Trophoblast cell (in vitro differentiated cells and primary cell): ENCODE data around the gene OGFOD2.

ENCODE experiments used
- DNase-seq, 2 donors: peaks; one replicate each; pipeline ENCODE4 v3.0.0-alpha.2; 2016
- H2AFZ ChIP-seq: 2 replicates; pipeline ENCODE4 v1.6.1; 2013; ENCODE audit warnings: low read length, moderate library complexity, mild to moderate bottlenecking; ENCODE audit not compliant: insufficient read depth, poor library complexity
- H2AK5ac ChIP-seq: 2 replicates; pipeline ENCODE4 v1.6.1; 2013; ENCODE audit warnings: mild to moderate bottlenecking, low read length
- H2BK120ac ChIP-seq: 2 replicates; pipeline ENCODE4 v1.6.1; 2013; ENCODE audit warnings: low read length, mild to moderate bottlenecking, moderate library complexity; ENCODE audit not compliant: insufficient read depth, poor library complexity
- H2BK12ac ChIP-seq: 2 replicates; pipeline ENCODE4 v1.6.1; 2013; ENCODE audit warnings: mild to moderate bottlenecking, low read length, moderate library complexity
- H2BK5ac ChIP-seq: 2 replicates; pipeline ENCODE4 v1.6.1; 2013; ENCODE audit warnings: low read length, low read depth, moderate library complexity, mild to moderate bottlenecking; ENCODE audit not compliant: poor library complexity
- H3K14ac ChIP-seq: 2 replicates; pipeline ENCODE4 v1.6.1; 2013; ENCODE audit warnings: mild to moderate bottlenecking, low read length
- H3K18ac ChIP-seq: 2 replicates; pipeline ENCODE4 v1.6.1; 2013; ENCODE audit warnings: mild to moderate bottlenecking, low read length
- H3K23ac ChIP-seq: 2 replicates; pipeline ENCODE4 v1.6.1; 2013; ENCODE audit warnings: low read length
- H3K27ac ChIP-seq: 2 replicates; pipeline ENCODE4 v1.5.1; 2013; ENCODE audit warnings: low read depth, mild to moderate bottlenecking, inconsistent platforms, low read length, moderate library complexity
- H3K27me3 ChIP-seq: 2 replicates; pipeline ENCODE4 v1.6.1; 2013; ENCODE audit warnings: inconsistent platforms, mild to moderate bottlenecking, low read length, moderate library complexity; ENCODE audit not compliant: insufficient read depth
- H3K36me3 ChIP-seq, 2 experiments: 1 replicate in 1 of 2; 2 replicates in 1 of 2; pipeline ENCODE4 v1.6.1; 2013; ENCODE audit warnings: low read length in 2 of 2, mild to moderate bottlenecking in 2 of 2, moderate library complexity in 1 of 2; ENCODE audit not compliant: insufficient read depth in 2 of 2, control insufficient read depth in 1 of 2
- H3K4ac ChIP-seq: 2 replicates; pipeline ENCODE4 v1.6.1; 2013; ENCODE audit warnings: low read depth, mild to moderate bottlenecking, low read length, moderate library complexity
- H3K4me1 ChIP-seq, 2 experiments: 1 replicate in 1 of 2; 2 replicates in 1 of 2; pipeline ENCODE4 v1.6.1; 2013; ENCODE audit warnings: low read length in 2 of 2, mild to moderate bottlenecking in 2 of 2, moderate library complexity in 1 of 2; ENCODE audit not compliant: insufficient read depth in 2 of 2, control insufficient read depth in 1 of 2
- H3K4me2 ChIP-seq: 2 replicates; pipeline ENCODE4 v1.6.1; 2013; ENCODE audit warnings: inconsistent platforms, mild to moderate bottlenecking, low read length, moderate library complexity
- H3K4me3 ChIP-seq: 2 replicates; pipeline ENCODE4 v1.5.1; 2013; ENCODE audit warnings: mild to moderate bottlenecking, low read depth, low read length, inconsistent platforms
- H3K79me1 ChIP-seq: one replicate; pipeline ENCODE4 v1.6.1; 2013; ENCODE audit warnings: low read length
- H3K79me2 ChIP-seq: 2 replicates; pipeline ENCODE4 v1.6.1; 2013; ENCODE audit warnings: low read length, mild to moderate bottlenecking; ENCODE audit not compliant: control insufficient read depth, insufficient read depth, poor library complexity
- H3K9ac ChIP-seq: 2 replicates; pipeline ENCODE4 v1.6.1; 2013; ENCODE audit warnings: mild to moderate bottlenecking, low read length
- H3K9me3 ChIP-seq: 2 replicates; pipeline ENCODE4 v1.6.1; 2013; ENCODE audit warnings: low read depth, mild to moderate bottlenecking, control low read depth, inconsistent platforms, low read length; ENCODE audit not compliant: insufficient read depth
- H4K12ac ChIP-seq: 2 replicates; pipeline ENCODE4 v1.6.1; 2013; ENCODE audit warnings: low read depth, mild to moderate bottlenecking, low read length, moderate library complexity
- H4K8ac ChIP-seq: 2 replicates; pipeline ENCODE4 v1.6.1; 2013; ENCODE audit warnings: low read depth, mild to moderate bottlenecking, low read length, moderate library complexity
- H4K91ac ChIP-seq: one replicate; pipeline ENCODE4 v1.6.1; 2013; ENCODE audit warnings: low read depth, mild to moderate bottlenecking, low read length, moderate library complexity
- WGBS: extraction: QIAGEN DNeasy Blood & Tissue Kit; methylation state at CpG from one replicate; pipeline ENCODE4 v1.1.7; 2013; ENCODE audit warnings: missing lambda C conversion rate; ENCODE audit not compliant: insufficient read length, insufficient coverage; ENCODE audit errors: extremely low coverage; 5-methylcytosine and 5-hydroxymethylcytosine counted together

Gene OGFOD2

GRCh38 chr12:122959566-122960192, 15.4 kb upstream of the OGFOD2 start:
- Histone ChIP-seq H3K18ac (no peak overlapping the region), H4K12ac (no peak overlapping the region), H3K79me1 (no peaks in the 10 kb centered on the region), H3K4me3 (no peak overlapping the region), H3K27me3 (no peaks in the 10 kb centered on the region), H3K9ac (no peak overlapping the region), H3K14ac (no peak overlapping the region), H3K23ac (no peak overlapping the region), H3K4ac (no peak overlapping the region), H4K91ac (no peak overlapping the region), H3K79me2 (no peaks in the 10 kb centered on the region), H3K4me1 (no peaks in the 10 kb centered on the region), H3K27ac (no peak overlapping the region), H2AK5ac (no peak overlapping the region), H3K9me3 (peaks cover 2% of the 10 kb centered on the region), H2BK12ac (no peak overlapping the region), H2BK120ac (no peak overlapping the region), H3K4me2 (no peak overlapping the region), H2AFZ (no peak overlapping the region), H3K36me3 (peaks cover 8 to 9% of the 10 kb centered on the region in 2 experiments), H4K8ac (no peak overlapping the region), H2BK5ac (no peak overlapping the region)
- no peak for DNase-seq
- WGBS, result no CpG with 5 or more reads among the region's 35 CpGs

GRCh38 chr12:122960193-122960569, 14.9 kb upstream of the OGFOD2 start:
- WGBS, result no CpG with 5 or more reads among the region's 8 CpGs
- no peak overlapping the region for H2BK12ac ChIP-seq
- H3K4ac ChIP-seq, result no peak overlapping the region

GRCh38 chr12:122961531-122962329, 13.3 kb upstream of the OGFOD2 start:
- WGBS, result no CpG with 5 or more reads among the region's 10 CpGs

More at GRCh38 chr12:122960193-122960569, 14.9 kb upstream of the OGFOD2 start:
- Histone ChIP-seq H2AK5ac (no peak overlapping the region), H2BK120ac (no peak overlapping the region), H3K14ac (no peak overlapping the region), H3K4me2 (no peak overlapping the region), H3K18ac (no peak overlapping the region), H3K79me1 (no peaks in the 10 kb centered on the region), H2AFZ (no peak overlapping the region), H3K27ac (no peak overlapping the region), H4K8ac (no peak overlapping the region), H3K23ac (no peak overlapping the region), H2BK5ac (no peak overlapping the region), H4K91ac (no peak overlapping the region), H3K9me3 (peaks cover 2% of the 10 kb centered on the region), H3K79me2 (no peaks in the 10 kb centered on the region), H3K36me3 (peaks cover 8 to 9% of the 10 kb centered on the region in 2 experiments), H3K4me1 (no peaks in the 10 kb centered on the region), H4K12ac (no peak overlapping the region), H3K9ac (no peak overlapping the region), H3K4me3 (no peak overlapping the region), H3K27me3 (no peaks in the 10 kb centered on the region)
- DNase-seq, result no peak

GRCh38 chr12:122963941-122964265, 11.1 kb upstream of the OGFOD2 start:
- Histone ChIP-seq H3K4me2 (no peak overlapping the region), H3K9ac (no peak overlapping the region), H3K23ac (no peak overlapping the region), H2BK5ac (no peak overlapping the region), H2AK5ac (no peak overlapping the region), H3K27me3 (no peaks in the 10 kb centered on the region), H3K18ac (no peak overlapping the region), H3K4ac (no peak overlapping the region), H3K9me3 (peaks cover 2% of the 10 kb centered on the region), H3K79me1 (peaks cover 5% of the 10 kb centered on the region), H3K4me1 (peaks cover 3 to 8% of the 10 kb centered on the region in 2 experiments), H3K27ac (no peak overlapping the region), H3K4me3 (no peak overlapping the region), H2BK12ac (no peak overlapping the region), H4K8ac (no peak overlapping the region), H3K14ac (no peak overlapping the region), H2BK120ac (no peak overlapping the region), H3K36me3 (peaks cover 8% of the 10 kb centered on the region in 2 experiments), H4K91ac (no peak overlapping the region), H4K12ac (no peak overlapping the region), H3K79me2 (no peaks in the 10 kb centered on the region), H2AFZ (no peak overlapping the region)
- no peak for DNase-seq
- WGBS, result no CpG with 5 or more reads among the region's 8 CpGs

More at GRCh38 chr12:122961531-122962329, 13.3 kb upstream of the OGFOD2 start:
- Histone ChIP-seq H3K27me3 (no peaks in the 10 kb centered on the region), H3K27ac (no peak overlapping the region), H4K12ac (no peak overlapping the region), H4K8ac (no peak overlapping the region), H3K4me1 (peaks cover 3 to 8% of the 10 kb centered on the region in 2 experiments), H3K14ac (no peak overlapping the region), H2AFZ (no peak overlapping the region), H2BK5ac (no peak overlapping the region), H3K9me3 (peaks cover 2% of the 10 kb centered on the region), H2BK12ac (no peak overlapping the region), H3K9ac (no peak overlapping the region), H3K4ac (no peak overlapping the region), H2AK5ac (no peak overlapping the region), H2BK120ac (no peak overlapping the region), H3K23ac (no peak overlapping the region), H3K4me3 (no peak overlapping the region), H4K91ac (no peak overlapping the region), H3K79me2 (no peaks in the 10 kb centered on the region), H3K18ac (no peak overlapping the region), H3K36me3 (peaks cover 8 to 9% of the 10 kb centered on the region in 2 experiments), H3K4me2 (no peak overlapping the region), H3K79me1 (peaks cover 5% of the 10 kb centered on the region)
- no peak for DNase-seq
